H4 (cell line): ENCODE results near the gene NISCH. TPM values are rescaled to one million over a fixed set of nuclear protein-coding genes. Genes with fewer than 3 reads are reported as not detected.
A peak's percentile ranks its signal among the peaks of the same experiment; 100 is the strongest.
"Not testable (repeated sequence)": the region's sequence is repeated elsewhere in the genome, so short reads cannot be mapped to it uniquely, and the experiment has no call there.

Source experiments
- DNase-seq: peaks from one replicate; pipeline ENCODE4 v3.0.0-alpha.2; 2015; ENCODE audit warnings: low spot score
- total RNA-seq: library from RNA; depleted of rRNA; stranded (reverse); fragments of >200 nt; shearing (Covaris generic); gene quantifications from 2 replicates; pipeline ENCODE4 v1.2.3, GENCODE V29; 2014

NISCH gene
- total RNA-seq, 1 experiment from 2014 or later: 7.5 TPM

DNA sequence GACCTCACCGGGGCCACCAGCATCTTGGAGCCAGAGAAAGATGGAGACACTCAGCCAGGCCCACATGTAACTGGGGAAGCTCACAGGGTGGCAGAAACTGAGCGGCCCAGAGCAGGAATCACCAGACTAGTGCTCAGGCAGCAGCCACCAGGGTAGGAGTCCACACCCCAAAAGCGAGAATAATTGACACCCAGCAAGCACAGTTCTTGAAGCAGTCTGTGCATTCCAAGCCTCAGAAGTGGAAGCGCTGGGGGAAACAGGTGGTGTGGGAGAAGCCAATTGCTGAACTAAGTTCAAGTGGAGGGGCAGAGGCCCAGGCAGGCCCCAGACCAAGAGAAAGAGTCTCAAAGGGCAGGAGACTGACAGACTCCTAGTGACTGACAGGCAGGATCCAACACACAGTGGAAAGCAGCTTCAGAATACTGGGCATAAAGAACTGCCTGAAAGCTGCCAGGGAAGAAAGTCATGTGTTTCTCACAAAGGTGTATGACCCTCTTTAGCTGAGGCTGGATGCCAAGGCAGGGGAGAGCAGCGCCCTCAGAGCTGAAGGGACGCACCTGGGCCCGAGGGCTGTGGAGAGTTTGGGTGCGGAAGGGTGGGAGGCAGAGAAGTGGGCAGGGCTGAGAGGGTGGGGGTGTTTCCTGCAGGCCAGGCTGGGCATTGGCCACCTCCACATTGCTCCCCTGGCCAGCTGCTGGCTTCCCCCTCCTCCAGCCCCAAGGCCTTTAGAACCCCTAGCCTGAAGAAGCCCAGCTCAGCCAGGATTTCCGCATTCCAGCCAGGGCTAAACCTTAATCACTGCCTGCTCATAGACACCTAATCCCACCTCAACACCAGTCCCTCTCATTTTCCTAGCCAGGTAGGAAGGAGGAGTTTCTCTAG lies 70.5 kb downstream of the NISCH start:
- DNase-seq: no peak

DNA sequence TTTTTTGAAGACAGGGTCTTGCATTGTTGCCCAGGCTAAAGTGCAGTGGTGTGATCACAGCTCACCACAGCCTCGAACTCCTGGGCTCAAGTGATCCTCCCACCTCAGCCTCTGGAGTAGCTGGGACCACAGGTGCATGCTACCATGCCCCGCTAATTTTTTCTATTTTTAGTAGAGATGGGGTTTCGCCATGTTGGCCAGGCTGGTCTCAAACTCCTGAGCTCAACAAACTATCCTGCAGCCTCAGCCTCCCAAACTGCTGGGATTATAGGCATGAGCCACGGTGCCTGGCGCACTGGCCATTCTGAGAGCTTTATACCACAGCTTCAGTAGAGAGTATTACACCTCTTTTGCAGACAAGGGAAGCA lies 71.3 kb downstream of the NISCH start:
- not testable (repeated sequence) for DNase-seq

DNA sequence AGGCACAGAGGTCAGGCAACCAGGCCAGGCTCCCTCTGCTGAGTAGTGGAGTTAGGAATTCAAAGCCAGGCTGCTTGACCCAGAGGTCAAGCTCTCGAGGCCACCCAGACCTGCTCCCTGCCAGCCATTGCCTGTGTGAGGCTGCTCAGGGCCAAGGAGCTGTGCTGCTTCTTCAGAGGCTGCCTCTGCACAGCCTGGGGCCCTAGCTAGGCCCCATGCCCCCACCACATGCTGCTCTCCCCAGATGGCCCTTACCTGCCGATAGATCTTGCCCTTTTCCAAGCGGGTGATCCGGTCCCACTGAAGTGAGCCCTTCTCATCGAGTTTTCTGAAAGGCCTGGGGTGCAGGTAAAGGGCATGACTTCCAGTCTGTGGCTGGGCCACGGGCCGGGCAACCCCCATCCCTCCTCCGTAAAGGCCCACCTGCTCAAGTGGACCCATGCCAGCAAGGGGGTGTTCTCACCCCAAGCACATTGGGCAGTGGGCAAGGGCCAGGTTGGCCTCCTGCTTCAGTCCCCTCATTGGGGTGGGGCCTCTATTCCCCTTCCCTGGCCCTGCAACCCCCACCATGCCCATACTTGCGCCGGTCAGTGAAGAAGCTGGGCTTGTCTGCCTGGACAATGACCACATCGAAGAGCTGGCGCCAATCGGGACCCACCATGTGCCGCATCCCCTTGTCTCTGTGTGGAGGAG lies 71.8 kb downstream of the NISCH start:
- no peak for DNase-seq

DNA sequence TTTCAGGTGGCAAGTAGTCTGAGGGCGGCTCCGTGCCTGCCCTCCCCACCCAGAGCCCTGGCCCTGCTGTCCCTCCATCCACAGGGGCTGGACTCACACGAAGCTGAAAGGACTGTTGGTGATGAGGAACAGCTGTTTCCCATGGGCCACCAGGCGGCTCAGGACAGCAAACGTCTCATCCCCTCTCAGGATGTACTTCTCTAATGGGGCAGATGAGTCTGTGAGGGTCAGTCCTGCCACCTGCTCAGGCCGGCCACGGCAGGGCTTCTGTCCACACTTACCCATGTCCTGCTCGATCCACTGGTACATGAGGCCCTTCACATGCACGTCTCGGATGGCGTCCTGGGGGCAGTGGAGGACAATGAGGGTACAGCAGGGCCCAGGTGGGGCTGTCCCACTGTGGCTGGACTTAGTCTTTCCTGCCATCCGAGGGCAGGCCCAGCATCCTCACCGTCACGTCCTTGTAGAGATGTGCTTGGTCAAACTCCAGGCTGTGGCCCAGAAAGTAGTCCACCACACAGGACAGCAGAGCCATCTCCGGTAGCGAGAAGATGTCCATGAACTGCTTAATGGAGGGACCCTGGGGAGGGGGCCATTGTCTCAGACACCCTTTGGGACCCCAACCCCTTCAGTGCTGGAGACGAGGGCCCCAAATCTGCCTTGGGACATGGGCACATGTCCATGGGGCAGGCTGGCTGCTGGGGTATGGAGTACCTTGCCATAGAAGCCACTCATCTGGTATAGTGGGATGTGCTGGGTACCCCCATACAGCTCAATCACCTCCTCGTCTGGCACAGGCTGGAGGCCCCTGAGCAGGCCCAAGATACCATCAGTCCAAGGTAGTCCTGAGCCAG lies 72.6 kb downstream of the NISCH start:
- DNase-seq: no peak

DNA sequence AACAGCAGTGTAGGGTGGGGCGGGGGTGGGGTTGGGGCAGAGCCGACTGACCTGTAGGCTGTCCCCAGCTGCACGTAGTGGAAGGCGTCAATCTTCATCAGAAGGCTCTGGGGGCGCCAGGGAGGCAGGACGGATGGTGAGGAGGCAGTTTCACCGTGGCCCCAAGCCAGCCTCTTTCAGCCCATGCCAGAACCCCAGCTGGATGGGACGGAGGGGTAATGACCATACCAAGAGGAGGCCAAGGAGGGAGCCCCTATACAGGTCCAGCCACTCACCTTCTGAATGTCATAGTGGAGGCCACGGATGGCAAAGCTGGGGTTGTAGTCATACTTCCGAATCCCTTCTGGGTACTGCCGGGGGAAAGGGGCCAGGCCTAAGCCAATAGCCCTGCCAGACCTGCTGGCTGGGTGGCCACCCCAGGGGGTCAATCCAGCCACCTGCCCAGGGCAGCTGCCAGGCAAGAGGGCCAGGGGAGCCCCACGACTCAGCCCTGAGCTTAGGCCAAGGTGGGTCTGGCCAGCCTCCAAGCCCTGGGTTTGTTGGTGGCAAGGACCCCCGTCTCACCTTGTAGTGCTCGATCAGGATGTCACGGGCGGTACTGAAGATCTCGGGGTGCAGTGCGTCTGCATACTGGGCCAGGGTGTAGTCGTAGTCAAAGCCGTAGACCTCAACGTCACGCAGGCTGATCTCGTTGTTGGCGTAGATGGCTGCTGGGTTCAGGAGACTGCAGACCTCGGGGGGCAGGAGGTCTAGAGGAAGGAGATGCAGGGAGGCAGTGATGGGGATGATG lies 73.4 kb downstream of the NISCH start:
- DNase-seq: no peak

DNA sequence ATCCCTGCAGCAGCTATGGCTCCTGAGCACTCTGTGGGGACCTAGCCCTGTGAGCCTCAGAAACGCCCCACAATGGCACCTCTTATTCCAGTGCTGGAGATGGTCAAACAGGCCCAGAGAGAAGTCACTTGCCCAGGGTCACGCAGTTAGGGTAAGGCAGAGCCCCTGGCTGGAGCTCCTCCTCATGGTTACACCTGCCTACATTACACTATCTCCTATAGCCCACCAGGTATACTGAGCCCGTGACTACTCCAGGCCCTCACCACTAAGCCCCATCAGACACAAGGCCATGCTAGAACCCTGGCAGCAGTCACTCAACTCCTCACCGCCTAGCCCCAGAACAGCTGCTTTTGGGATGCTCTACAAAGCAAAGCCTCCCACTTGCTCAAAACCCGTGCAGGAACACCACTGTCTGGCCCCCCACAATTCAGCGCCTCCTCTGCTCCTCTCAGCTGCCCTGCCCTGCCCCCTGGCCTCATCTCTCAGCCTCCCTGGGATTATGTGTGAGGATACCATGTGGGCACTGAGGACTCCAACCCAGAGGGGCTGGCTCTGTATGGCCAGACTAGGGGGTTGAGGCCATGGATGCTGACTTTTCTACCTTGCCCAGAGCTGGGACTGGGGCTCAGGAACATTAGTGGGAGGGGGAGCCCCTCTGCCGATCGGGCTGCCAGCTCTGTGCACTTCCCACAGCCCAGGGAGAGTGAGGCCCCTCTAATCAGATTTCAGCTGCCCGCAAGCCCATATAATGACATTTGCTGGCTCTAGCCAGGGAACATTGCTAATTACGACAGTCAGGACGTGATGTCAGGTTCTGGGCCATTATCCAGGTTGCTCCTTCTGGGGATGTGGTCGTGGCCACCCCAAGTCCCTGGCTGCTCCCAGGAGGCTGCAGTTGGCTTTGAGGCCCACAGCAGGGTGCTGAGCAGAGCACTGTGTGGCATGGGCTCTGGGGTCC lies 74.3 kb downstream of the NISCH start:
- DNase-seq: no peak

DNA sequence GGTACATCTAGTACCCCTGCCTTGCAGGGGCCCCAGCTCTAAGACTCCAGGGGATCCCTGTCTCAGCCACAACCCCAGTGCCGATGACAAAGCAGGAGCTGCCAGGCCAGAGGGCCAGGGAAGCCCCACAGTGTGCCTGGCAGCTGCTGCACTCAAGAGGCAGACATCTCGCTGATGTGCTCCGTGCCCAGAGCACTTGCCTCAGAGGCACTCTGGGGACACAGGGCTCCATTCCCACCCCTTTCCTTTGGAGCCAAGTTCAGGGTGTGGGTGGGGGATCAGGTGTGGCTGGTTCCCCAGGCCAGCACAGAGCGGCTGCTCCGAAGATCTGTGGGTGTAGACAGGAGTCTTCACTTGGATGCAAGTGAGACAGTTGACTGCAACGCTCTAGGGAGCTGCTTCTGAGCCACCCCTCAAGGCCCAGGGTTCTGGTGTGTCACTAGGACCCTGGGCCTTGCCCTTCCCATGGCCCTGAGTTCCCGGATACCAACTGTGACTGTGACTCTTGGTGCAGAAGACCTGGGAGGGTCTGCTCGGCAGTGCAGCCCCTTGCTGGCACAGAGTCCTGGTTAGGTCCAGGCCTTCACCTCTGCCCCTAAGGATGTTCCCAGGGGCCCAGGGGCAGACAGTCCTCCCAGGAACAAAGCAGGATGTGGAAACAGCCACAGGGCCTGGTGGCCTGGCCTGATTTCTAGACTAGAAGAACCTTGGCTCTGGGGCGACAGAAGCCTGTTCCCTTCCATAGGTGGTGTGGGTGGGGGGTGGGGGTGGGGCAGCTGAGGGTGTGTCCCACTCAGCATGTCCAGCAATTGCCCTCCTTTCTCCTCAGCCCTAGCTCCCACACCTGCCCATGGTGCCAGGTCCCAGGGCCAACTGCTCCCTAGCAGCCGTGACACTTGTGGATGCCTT lies 75.8 kb downstream of the NISCH start:
- no peak for DNase-seq

DNA sequence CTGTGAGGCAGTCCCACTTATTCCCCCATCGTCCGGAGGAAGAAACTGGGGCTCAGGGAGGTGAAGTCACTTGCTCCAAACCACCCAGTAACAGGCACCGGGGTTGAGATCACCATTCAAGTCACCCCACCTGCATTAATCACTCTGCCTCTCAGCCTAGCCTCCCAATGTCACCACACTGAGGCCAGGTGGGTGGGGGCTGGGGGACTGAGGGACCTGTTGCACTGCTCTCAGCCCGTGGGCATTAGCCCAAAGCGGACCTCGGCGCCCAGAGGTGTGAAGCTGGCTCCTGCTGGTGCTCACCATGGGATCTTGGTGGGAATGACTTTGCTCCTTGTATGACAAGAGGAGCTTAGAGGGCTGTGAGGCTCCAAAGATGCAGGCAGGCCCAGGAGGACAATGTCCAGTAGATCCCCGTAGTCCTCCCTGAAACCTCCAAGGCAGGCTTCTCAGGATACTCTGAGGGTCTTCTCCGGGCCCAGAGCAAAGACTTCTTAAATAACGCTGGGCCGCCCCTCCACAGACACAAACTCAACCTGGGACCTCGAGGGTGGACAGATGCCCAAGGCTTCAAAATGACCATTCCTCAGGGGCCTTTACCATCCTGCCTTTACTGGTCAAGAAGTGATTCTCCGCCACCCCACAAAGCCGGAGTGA lies 76.6 kb downstream of the NISCH start:
- no peak for DNase-seq

DNA sequence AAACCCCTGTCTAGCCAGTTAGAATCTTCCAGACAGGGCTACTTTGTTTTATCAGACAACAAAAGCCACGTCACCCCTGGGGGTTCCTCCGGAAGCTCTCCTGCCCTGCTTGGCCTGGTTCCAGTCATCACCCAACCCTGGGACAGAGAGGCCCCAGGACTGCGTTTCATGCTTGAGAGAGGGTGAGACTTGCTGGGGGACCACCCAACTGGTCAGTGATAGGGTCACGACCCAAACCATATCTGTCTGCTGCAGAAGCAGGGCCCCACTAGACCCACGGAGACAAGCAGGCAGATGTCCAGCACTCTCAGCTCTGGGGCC lies 77.1 kb downstream of the NISCH start:
- no peak for DNase-seq

DNA sequence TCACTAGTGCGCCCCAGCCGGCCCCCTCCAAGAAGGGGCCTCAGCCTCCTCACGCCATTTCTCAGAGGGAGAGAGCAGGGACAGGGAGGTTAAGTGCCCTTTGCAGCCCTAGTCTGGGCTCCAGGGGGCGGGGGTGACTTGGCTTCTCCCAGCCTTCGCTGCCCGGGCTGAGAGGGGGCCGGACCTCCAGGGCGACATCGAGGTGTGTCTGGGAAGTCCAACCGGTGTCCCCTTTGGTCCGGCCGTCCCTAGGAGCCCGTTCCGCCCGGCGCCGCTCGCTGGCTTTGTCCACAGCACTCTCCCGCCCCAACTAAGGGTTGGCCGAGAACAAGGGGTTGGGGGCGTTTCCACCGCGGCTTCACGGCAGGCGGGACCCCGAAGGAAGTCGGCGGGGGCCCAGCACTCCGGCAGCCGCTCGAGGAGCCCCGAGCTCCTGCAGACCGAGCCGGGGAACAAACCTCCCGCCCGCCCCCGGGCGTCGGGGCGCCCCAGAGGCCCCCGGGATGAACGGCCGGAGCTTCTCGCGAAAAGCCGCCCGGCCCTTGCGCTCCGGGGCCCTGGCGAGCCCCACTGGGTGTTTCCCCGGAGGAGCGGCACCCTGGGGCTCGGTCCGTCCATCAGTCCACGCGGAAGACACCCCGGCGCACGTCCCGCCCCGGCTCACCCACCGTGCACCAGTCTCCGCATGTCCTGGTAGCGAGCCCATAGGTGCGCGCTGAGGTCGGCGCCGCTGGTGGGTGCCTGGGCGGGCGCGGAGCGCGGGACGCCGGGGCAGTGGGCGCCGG lies 77.6 kb downstream of the NISCH start:
- no peak for DNase-seq

DNA sequence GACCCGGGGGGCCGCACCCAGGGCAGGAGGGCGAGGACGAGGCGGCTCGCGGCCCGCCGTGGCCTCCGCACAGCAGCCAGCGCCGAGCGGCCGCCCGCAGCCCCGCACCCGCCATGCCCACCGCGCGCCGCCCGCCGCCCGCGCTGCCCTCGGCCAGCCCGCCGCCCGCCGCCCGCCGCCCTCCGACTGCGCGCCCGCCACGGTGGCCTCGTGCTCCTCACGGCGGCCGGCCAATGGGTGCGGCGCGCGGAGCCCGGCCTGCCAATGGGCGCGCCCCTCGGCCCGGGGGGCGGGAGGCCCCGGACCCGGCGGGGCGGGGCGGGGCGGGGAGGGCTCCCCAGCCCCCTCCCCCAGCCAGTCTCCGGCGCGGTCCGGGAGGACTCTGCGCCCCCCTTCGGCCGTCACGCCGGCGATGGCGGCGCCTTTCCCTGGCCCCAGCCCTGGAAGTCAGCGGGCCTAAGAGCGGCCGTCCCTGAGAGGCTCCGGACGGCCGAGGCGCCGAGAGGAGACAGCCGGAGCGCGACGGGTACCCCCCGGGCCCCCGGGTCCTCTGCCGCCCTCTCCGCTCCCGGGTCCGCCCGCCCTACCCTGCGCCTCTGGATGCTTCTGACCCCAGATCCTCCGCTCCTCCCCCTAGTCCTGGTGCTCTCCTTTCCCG lies 78.3 kb downstream of the NISCH start, which contains the start of gene NT5DC2:
TSS of gene NT5DC2 (minus strand) at position 235 of the 658 bp plus-strand sequence. CDS start at position 115, 120 bp downstream.
- peak; percentile 22 for DNase-seq

DNA sequence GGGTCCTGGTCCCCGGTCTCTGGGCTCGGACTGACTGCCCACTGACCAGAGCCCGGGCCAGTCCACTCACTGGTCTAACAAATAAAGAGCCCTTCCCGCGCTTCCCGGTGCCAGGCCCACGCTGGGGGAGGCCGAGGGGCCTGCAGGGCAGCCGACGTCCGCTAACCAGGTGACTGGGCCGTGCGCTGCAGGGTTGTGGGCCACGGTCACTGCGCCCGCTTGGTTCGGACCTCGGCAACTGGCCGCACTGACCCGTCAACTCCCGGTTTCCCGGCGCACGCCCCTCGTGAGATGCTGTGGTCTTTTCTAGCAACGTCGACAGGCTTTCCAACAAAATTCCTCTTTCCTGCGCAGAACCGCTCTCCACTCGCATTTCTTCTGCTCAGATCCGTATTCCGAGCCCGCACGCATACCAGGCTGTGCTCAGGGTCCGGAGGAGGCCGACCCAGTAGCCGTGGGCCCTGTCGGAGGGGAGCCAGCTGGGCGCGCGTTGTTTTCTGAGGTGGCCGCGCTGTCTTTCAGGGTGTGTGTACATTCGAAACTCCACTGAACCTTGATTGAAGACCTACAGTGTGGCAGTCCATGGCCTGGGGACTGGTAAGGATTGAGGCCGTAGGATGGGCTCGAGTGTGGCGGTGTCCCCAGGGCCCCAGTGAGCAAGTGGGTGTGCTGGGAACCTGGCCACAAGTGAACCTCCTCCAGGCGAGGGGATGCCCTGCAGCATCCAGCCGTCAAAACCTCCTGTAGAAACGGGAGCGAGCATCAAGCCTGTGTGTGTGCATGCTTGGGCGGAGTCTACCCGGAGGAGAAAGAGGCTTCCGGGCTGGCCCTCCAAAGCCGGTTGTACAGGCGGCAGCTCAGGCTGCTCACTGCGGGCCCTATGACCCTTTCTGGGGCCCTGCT lies 79.1 kb downstream of the NISCH start:
- no peak for DNase-seq

DNA sequence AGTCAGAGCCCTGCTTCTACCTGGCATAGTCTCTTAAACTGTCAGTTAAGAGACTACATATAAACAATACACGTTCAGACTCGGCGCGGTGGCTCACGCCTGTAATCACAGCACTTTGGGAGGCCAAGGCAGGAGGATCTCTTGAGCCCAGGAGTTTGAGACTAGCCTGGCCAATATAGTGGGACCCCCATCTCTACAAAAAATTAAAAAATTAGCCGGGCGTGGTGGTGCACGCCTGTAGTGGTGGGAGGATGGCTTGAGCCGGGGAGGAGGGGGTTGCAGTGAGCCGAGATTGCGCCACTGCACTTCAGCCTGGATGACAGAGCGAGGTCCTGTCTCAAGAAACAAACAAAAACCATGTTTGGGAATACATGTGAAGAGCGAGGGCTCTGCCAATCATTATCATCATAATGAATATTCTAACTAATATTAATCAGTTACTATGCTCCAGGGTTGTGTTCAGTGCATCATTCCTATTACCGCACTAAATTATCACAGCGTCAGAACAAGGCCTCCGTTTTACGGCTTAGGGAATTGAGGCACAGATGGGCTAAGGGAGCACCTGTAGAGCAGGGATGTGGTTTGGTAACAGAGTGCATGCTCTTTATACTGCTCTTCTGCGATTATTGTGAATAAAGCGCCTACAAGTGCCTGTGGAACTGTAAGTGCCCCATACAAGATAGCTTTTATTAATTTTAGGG lies 80.2 kb downstream of the NISCH start:
- no peak for DNase-seq

DNA sequence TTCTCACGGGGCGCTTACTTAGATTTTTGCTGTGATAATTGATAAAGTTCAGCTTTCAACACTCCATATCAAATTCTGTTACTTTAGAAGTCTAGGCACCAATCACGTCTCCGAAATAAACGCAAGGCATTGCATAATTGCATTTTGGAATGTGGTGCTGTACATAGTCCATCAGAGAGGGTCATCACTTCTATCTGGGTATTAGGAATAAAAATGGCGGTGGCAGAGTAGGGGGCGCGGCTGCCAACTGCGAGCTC lies 80.6 kb downstream of the NISCH start:
- no peak for DNase-seq

DNA sequence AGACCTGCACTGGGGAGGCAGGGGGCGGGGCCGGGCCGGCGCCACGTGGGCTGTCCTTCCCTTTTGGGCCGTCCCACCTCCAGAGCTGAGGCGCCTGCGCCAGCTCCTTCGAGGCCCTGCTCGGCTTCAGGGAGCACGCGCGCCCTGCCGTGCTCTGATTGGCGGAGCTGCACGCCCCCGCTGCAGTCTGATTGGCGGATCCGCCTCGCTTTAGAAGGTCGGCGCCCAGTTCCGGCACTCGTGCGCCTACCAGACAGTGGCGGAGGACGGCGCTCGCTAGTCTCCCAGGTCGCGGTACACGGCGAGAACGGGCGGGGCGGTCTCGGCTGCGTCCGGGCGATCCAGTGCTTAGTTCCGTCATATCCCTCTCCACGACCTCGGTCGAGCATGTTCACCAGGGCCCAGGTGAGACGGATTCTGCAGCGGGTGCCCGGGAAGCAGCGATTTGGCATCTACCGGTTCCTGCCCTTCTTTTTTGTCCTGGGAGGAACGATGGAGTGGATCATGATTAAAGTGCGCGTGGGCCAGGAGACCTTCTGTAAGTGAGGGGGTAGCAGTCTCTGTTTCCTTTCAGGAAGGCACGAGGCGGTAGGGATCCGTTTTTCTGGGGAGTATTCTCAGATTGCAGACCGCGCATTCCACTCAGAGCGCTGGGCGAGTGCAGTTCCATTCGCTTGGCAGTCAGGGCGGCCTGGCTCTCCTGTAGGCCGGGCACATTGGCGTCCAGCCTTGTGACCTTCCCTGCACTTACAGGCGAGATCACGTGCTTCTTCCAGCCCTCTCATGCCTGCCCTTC lies 81.2 kb downstream of the NISCH start, which contains the start of gene UQCC5:
TSS of gene UQCC5 (plus strand) at position 237 of the 796 bp plus-strand sequence. CDS start at position 388, 151 bp downstream.
- peak; percentile 94 for DNase-seq
